Hepatocyte (in vitro differentiated cells): Measurements from ENCODE around the gene LILRB2.

Experiments
- CTCF ChIP-seq: fragments of 200-600 bp; sonication (generic); IDR thresholded peaks from 2 replicates; pipeline ENCODE4 v1.5.1; 2016; ENCODE audit warnings: antibody characterized with exemption, mild to moderate bottlenecking; ENCODE audit not compliant: poor library complexity
- EZH2 ChIP-seq: fragments of 200-600 bp; sonication (generic); IDR thresholded peaks from 2 replicates; pipeline ENCODE4 v1.6.1; 2016; ENCODE audit warnings: antibody characterized with exemption, mild to moderate bottlenecking, borderline replicate concordance
- EZH2phosphoT487 ChIP-seq: fragments of 200-600 bp; sonication (generic); IDR thresholded peaks from one replicate; pipeline ENCODE4 v1.6.1; 2018; ENCODE audit warnings: antibody characterized with exemption, mild to moderate bottlenecking, low read depth, moderate library complexity; ENCODE audit not compliant: unreplicated experiment, severe bottlenecking

GRCh38 chr19:54255105-54255775, 25.7 kb downstream of the LILRB2 start:
- TF ChIP-seq CTCF (no peak), EZH2phosphoT487 (no peak), EZH2 (no peak)
